ENCODE results near the gene GDF15.

The GDF15 gene

GRCh38 chr19:18419195-18419698 lies 33.3 kb downstream of the GDF15 start, which contains the start of gene SSBP4:
Gene SSBP4, plus strand, starts transcription at chr19:18419398. Its CDS starts 251 bp downstream, at chr19:18419649.
- in situ Hi-C loops (cut with MboI; ENCODE audit: low sequenced_read_pairs, unreplicated experiment): no loop called here
- DNase-seq (ENCODE audit: low spot score): peak; percentile 92
- TF ChIP-seq CTCF (IDR thresholded peaks at IDR 0.05; ENCODE audit: borderline replicate concordance, control extremely low read depth, extremely low read depth, insufficient read depth, missing control alignments): peak; percentile 58

- no peak for TF ChIP-seq CTCF (IDR thresholded peaks at IDR 0.05; ENCODE audit: borderline replicate concordance, control extremely low read depth, extremely low read depth, insufficient read depth, missing control alignments)
- in situ Hi-C loops (cut with MboI; ENCODE audit: low sequenced_read_pairs, unreplicated experiment): no loop called here
- DNase-seq (ENCODE audit: low spot score): peak; percentile 65
These were observed 33.9 kb downstream of the GDF15 start for GRCh38 chr19:18419699-18420460.

- DNase-seq (ENCODE audit: low spot score): no peak
- no peak for TF ChIP-seq CTCF (IDR thresholded peaks at IDR 0.05; ENCODE audit: borderline replicate concordance, control extremely low read depth, extremely low read depth, insufficient read depth, missing control alignments)
- in situ Hi-C loops (cut with MboI; ENCODE audit: low sequenced_read_pairs, unreplicated experiment): no loop called here
These were observed 35.0 kb downstream of the GDF15 start for GRCh38 chr19:18420930-18421329.

GRCh38 chr19:18421371-18421959 lies 35.5 kb downstream of the GDF15 start:
- in situ Hi-C loops (cut with MboI; ENCODE audit: low sequenced_read_pairs, unreplicated experiment): no loop called here
- DNase-seq (ENCODE audit: low spot score): no peak
- TF ChIP-seq CTCF (IDR thresholded peaks at IDR 0.05; ENCODE audit: borderline replicate concordance, control extremely low read depth, extremely low read depth, insufficient read depth, missing control alignments): no peak

- no peak for TF ChIP-seq CTCF (IDR thresholded peaks at IDR 0.05; ENCODE audit: borderline replicate concordance, control extremely low read depth, extremely low read depth, insufficient read depth, missing control alignments)
- DNase-seq (ENCODE audit: low spot score): no peak
- in situ Hi-C loops (cut with MboI; ENCODE audit: low sequenced_read_pairs, unreplicated experiment): no loop called here
These were observed 36.7 kb downstream of the GDF15 start for GRCh38 chr19:18422530-18423191.

- in situ Hi-C loops (cut with MboI; ENCODE audit: low sequenced_read_pairs, unreplicated experiment): no loop called here
- no peak for DNase-seq (ENCODE audit: low spot score)
- TF ChIP-seq CTCF (IDR thresholded peaks at IDR 0.05; ENCODE audit: borderline replicate concordance, control extremely low read depth, extremely low read depth, insufficient read depth, missing control alignments): no peak
These were observed 37.5 kb downstream of the GDF15 start for GRCh38 chr19:18423258-18424020.

All from GM13976 (cell line).